ENCODE data around the gene COG7.

DNA sequence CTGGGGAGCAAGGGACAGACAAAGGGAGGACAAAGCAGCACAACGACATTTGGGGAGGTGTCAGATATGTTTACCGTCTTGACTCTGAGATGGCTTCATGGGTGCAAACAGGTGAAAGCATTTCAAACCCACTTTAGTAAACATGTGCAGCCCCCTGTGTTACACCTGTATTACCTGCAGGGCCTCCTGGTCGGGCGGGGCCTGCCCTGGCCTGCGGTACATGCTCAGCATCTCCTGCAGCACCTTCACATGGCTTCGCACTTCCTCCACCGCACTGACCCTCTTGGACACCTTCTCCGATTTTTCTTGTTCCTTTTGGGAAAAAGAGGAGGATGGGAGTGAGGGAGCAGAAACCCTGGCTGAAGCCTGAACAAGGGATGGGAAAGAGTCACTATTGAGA lies 32.9 kb upstream of the COG7 start:
- TF ChIP-seq, protein P1, sequence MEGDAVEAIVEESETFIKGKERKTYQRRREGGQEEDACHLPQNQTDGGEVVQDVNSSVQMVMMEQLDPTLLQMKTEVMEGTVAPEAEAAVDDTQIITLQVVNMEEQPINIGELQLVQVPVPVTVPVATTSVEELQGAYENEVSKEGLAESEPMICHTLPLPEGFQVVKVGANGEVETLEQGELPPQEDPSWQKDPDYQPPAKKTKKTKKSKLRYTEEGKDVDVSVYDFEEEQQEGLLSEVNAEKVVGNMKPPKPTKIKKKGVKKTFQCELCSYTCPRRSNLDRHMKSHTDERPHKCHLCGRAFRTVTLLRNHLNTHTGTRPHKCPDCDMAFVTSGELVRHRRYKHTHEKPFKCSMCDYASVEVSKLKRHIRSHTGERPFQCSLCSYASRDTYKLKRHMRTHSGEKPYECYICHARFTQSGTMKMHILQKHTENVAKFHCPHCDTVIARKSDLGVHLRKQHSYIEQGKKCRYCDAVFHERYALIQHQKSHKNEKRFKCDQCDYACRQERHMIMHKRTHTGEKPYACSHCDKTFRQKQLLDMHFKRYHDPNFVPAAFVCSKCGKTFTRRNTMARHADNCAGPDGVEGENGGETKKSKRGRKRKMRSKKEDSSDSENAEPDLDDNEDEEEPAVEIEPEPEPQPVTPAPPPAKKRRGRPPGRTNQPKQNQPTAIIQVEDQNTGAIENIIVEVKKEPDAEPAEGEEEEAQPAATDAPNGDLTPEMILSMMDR (conservative IDR thresholded peaks at IDR 0.05; ENCODE audit: low read depth, low read length): no peak
- no peak for TF ChIP-seq EZH2 (IDR thresholded peaks at IDR 0.05; ENCODE audit: low read length, unreplicated experiment)
- TF ChIP-seq EZH2phosphoT487 (IDR thresholded peaks at IDR 0.05; ENCODE audit: borderline replicate concordance, low read length): no peak
